Mucosa of stomach (tissue), 1 donor: ENCODE results near the gene PRLH.
"Not testable (repeated sequence)": the region's sequence is repeated elsewhere in the genome, so short reads cannot be mapped to it uniquely, and the experiment has no call there.

Experiments
- H3K27me3 ChIP-seq: one replicate; pipeline ENCODE4 v1.7.0; 2013; ENCODE audit warnings: mild to moderate bottlenecking, low read length; ENCODE audit not compliant: control insufficient read depth, insufficient read depth
- H3K36me3 ChIP-seq: one replicate; pipeline ENCODE4 v1.7.0; 2013; ENCODE audit warnings: low read length; ENCODE audit not compliant: control insufficient read depth, insufficient read depth
- H3K4me1 ChIP-seq: one replicate; pipeline ENCODE4 v1.7.0; 2013; ENCODE audit warnings: mild to moderate bottlenecking, low read length; ENCODE audit not compliant: control insufficient read depth, insufficient read depth
- H3K4me3 ChIP-seq: one replicate; pipeline ENCODE4 v1.7.0; 2013; ENCODE audit warnings: low read length
- H3K9ac ChIP-seq: one replicate; pipeline ENCODE4 v1.7.0; 2013; ENCODE audit warnings: mild to moderate bottlenecking, low read length, moderate library complexity
- H3K9me3 ChIP-seq: one replicate; pipeline ENCODE4 v1.7.0; 2013; ENCODE audit warnings: mild to moderate bottlenecking, low read length, moderate library complexity; ENCODE audit not compliant: control insufficient read depth
- donor health status: Pancreatic carcinoma.

Gene PRLH

GRCh38 chr2:237602409-237602808 is 36.0 kb downstream of the PRLH start:
- no peaks in the 10 kb centered on the region for H3K27me3 ChIP-seq
- no peaks in the 10 kb centered on the region for H3K36me3 ChIP-seq
- H3K4me1 ChIP-seq: peaks cover 15% of the 10 kb centered on the region
- H3K9me3 ChIP-seq: no peaks in the 10 kb centered on the region
- no peak overlapping the region for H3K9ac ChIP-seq
- H3K4me3 ChIP-seq: no peak overlapping the region

- Histone ChIP-seq H3K36me3 (no peaks in the 10 kb centered on the region), H3K27me3 (no peaks in the 10 kb centered on the region), H3K4me1 (peaks cover 15% of the 10 kb centered on the region), H3K9me3 (no peaks in the 10 kb centered on the region), H3K4me3 (no peak overlapping the region), H3K9ac (no peak overlapping the region)
Measured at GRCh38 chr2:237603049-237603717, 36.8 kb downstream of the PRLH start.

GRCh38 chr2:237603718-237604362 is 37.5 kb downstream of the PRLH start:
- no peak overlapping the region for H3K9ac ChIP-seq
- no peaks in the 10 kb centered on the region for H3K36me3 ChIP-seq
- peaks cover 15% of the 10 kb centered on the region for H3K4me1 ChIP-seq
- H3K27me3 ChIP-seq: no peaks in the 10 kb centered on the region
- H3K9me3 ChIP-seq: no peaks in the 10 kb centered on the region
- H3K4me3 ChIP-seq: no peak overlapping the region

GRCh38 chr2:237604391-237604790 is 38.0 kb downstream of the PRLH start:
- H3K36me3 ChIP-seq: no peaks in the 10 kb centered on the region
- no peak overlapping the region for H3K9ac ChIP-seq
- H3K4me3 ChIP-seq: no peak overlapping the region
- H3K4me1 ChIP-seq: peaks cover 15% of the 10 kb centered on the region
- no peaks in the 10 kb centered on the region for H3K27me3 ChIP-seq
- H3K9me3 ChIP-seq: no peaks in the 10 kb centered on the region

- Histone ChIP-seq H3K4me1 (peaks cover 12% of the 10 kb centered on the region), H3K4me3 (no peak overlapping the region), H3K9ac (no peak overlapping the region), H3K27me3 (no peaks in the 10 kb centered on the region), H3K9me3 (no peaks in the 10 kb centered on the region), H3K36me3 (no peaks in the 10 kb centered on the region)
Measured at GRCh38 chr2:237604960-237605359, 38.6 kb downstream of the PRLH start.

- not testable (repeated sequence) for H3K9ac ChIP-seq, H3K4me3 ChIP-seq, H3K36me3 ChIP-seq, H3K4me1 ChIP-seq, H3K9me3 ChIP-seq, H3K27me3 ChIP-seq
Measured at GRCh38 chr2:237606522-237606921, 40.1 kb downstream of the PRLH start.

- Histone ChIP-seq H3K4me3 (no peak overlapping the region), H3K9me3 (no peaks in the 10 kb centered on the region), H3K36me3 (no peaks in the 10 kb centered on the region), H3K9ac (no peak overlapping the region), H3K4me1 (no peaks in the 10 kb centered on the region), H3K27me3 (no peaks in the 10 kb centered on the region)
Measured at GRCh38 chr2:237612527-237613357, 46.4 kb downstream of the PRLH start.

GRCh38 chr2:237613679-237614078 is 47.3 kb downstream of the PRLH start:
- H3K4me1 ChIP-seq: no peaks in the 10 kb centered on the region
- no peaks in the 10 kb centered on the region for H3K9me3 ChIP-seq
- H3K9ac ChIP-seq: no peak overlapping the region
- H3K27me3 ChIP-seq: no peaks in the 10 kb centered on the region
- H3K36me3 ChIP-seq: no peaks in the 10 kb centered on the region
- H3K4me3 ChIP-seq: no peak overlapping the region

- Histone ChIP-seq H3K36me3 (no peaks in the 10 kb centered on the region), H3K9ac (no peak overlapping the region)
Measured at GRCh38 chr2:237614151-237614720, 47.9 kb downstream of the PRLH start.

GRCh38 chr2:237615631-237616249 is 49.4 kb downstream of the PRLH start:
- Histone ChIP-seq H3K36me3 (no peaks in the 10 kb centered on the region), H3K9me3 (no peaks in the 10 kb centered on the region), H3K4me3 (no peak overlapping the region), H3K27me3 (no peaks in the 10 kb centered on the region), H3K4me1 (no peaks in the 10 kb centered on the region), H3K9ac (no peak overlapping the region)

More at GRCh38 chr2:237614151-237614720, 47.9 kb downstream of the PRLH start:
- H3K4me3 ChIP-seq: no peak overlapping the region
- H3K4me1 ChIP-seq: no peaks in the 10 kb centered on the region
- no peaks in the 10 kb centered on the region for H3K9me3 ChIP-seq
- H3K27me3 ChIP-seq: no peaks in the 10 kb centered on the region

GRCh38 chr2:237616373-237616733 is 50.0 kb downstream of the PRLH start:
- Histone ChIP-seq H3K9me3 (no peaks in the 10 kb centered on the region), H3K4me3 (no peak overlapping the region), H3K9ac (no peak overlapping the region), H3K36me3 (no peaks in the 10 kb centered on the region), H3K4me1 (no peaks in the 10 kb centered on the region), H3K27me3 (no peaks in the 10 kb centered on the region)
